ENCODE data around the gene SCRT2.
"Not testable (repeated sequence)": the region's sequence is repeated elsewhere in the genome, so short reads cannot be mapped to it uniquely, and the experiment has no call there.

SCRT2 gene

GRCh38 chr20:699811-700338 lies 24.3 kb upstream of the SCRT2 start:
- DNase-seq: no peak

GRCh38 chr20:699342-699741 lies 23.7 kb upstream of the SCRT2 start:
- no peak for DNase-seq

GRCh38 chr20:698276-698675 lies 22.7 kb upstream of the SCRT2 start:
- no peak for DNase-seq

GRCh38 chr20:697826-698225 lies 22.2 kb upstream of the SCRT2 start:
- no peak for DNase-seq

DNA sequence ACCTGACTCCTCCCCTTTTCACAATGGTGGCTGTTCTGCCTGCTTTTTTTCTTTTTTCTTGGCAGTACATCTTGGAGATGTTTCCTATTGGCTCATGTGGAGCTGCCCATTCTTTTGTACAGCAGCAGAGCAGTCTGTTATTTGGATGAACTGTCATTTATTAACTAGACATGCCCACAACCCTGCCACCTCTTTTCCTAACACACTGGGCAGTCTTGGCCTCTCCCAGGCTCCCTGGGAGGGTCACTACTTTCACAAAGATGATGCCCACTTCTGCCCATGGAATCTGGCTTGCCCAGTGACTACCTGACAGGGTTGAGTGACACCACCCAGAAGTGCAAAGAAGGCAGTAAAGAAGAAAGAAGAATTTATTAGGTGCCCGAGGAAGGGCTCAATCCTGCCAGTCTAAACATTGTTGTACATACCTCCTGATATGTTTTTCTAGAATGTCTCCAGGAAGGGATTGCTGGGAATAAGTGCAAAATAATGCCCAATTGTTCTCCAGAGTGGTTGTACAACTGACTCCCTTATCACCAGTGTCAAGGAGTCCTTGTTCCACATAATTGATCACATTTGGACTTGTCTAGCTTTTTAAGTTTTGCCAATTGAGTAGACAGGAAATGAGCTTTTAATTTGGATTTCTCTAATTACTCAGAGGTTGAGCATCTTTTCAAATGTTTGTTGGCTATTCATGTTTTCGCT lies 19.7 kb upstream of the SCRT2 start:
- no peak for DNase-seq

DNA sequence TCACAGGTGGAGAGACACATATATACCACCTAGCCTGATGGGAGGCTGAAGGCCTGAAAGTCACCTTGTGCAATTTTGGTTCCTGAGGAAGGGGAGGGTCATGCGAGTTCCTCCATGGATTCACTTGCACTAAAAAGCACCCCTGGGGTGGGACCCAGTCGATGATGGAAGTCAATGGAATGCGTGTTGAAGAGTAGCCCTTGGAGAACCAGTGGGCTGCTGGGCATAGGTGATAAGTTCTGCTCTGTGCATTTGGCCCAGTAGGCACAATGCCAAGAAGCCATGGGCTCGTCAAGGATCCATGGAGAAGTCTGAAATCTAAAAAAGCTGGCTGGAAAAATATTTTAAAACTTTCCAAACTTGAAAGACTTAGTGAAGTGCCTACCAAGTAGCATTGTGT lies 18.9 kb upstream of the SCRT2 start:
- no peak for DNase-seq

DNA sequence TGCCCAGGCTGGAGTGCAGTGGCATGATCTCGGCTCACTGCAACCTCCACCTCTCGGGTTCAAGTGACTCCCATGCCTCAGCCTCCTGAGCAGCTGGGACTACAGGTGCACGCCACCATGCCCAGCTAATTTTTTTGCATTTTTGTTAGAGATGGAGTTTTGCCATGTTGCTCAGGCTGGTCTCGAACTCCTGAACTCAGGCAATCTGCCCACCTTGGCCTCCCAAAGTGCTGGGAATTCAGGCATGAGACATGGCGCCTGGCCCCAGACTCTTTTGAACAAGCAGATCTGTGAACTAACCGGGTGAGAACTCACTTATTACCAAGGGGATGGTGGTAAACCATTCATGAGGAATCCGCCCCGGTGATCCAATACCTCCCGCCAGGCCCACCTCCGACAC lies 18.2 kb upstream of the SCRT2 start:
- DNase-seq: not testable (repeated sequence)

DNA sequence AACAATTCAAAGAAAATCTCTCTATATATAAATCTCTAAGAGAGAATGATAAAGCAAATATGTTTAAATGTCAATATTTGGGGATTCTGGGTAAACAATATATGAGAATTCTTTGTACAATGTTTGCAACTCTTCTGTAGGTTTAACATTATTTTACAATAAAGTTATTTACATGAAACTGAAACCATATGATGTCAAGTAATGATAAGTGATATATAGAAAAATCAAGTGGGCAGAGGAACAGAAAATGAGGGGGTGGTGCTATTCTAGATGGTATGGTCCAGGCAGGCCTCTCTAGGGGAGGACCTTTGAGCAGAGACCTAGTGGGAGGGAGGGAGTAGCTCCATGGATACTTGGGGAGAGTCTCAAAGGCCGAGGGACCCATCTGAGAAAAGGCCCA lies 16.4 kb upstream of the SCRT2 start:
- DNase-seq: no peak

DNA sequence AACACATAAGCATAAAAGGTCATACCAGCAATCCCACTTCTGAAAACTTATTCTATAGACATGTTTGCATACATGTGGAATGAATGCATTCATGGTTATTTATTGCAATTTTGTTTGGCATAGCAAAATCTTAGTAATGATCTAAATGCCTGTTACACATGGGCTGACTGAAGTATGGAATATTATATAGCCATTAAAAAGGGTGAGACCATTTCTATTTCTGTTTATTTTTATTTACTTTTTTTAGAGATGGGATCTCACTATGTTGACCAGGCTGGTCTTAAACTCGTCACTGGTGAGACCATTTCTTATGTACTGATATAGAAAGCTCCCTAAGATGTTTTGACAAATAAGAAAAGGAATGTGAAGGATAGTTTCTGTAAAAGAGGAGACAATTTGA lies 14.3 kb upstream of the SCRT2 start:
- no peak for DNase-seq

DNA sequence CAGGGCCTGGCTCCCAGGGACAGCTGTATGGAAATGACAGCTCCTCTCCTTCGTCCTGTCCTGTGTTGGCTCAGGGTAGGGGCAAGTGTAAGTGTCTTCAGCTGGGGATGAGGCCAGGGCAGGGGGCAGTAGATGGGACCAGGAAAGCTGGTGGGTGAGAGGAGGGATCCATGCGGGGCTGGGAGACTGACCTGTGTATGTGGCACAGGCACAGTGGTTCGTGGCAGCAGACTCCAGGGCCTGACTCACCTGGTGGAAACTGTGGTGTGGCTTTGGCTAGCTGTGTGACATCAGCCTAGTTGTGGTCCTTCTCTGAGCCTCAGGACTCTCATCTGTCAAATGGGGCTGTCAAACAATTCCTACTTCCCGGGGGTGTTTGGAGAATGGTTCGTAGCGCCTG lies 13.7 kb upstream of the SCRT2 start:
- no peak for DNase-seq

DNA sequence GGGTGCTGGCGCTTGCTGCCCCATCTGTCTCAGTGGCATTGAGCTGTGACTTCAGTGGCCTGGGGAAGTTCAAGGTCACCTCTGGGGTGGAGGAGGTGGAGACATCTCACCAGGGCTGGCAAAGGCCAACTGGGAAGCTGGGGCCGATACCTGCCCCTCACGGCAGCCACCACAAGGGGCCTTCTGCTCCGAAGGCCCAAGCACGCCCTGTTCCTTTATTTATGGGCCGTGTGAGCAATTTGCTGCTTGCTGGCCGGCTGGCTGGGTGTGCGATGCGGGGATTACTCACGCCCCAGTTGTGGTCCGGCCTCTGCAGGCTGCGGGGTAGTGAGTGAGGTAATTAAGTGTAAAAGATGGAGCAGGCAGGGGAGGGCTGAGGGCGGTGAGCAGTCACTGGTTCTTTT lies 13.2 kb upstream of the SCRT2 start:
- DNase-seq: no peak

GRCh38 chr20:687468-688203 lies 12.0 kb upstream of the SCRT2 start:
- DNase-seq: no peak

DNA sequence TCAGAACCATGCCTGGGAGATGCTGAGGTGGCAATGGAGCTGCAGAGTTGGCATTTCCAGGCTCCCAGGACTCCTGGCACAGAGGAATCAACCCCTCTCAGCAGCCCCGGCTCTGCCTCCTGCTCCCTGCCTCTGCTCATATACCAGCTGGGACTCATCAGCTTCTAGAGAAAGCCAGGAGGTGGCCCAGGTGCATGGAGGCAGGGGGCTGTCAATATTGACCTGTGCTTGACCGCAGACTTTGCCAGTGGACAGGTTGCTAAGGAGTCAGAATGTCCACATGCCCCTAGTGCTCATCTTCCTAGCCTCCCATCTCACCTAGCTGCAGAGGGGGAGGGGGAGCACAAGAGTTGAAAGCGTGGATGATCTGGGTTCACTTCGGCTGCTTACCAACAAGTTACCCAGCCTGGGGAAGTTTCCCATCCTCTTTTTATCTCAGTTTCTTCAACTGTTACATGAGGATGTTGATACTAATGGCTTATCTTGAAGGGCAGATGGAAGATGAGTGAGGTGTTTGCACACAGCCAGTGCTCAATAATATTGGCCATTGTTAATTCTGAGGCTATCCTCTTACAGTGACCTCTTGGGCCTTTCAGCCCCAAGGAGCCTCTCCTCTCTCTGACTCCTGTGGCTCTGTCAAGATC lies 9.2 kb upstream of the SCRT2 start:
- no peak for DNase-seq

DNA sequence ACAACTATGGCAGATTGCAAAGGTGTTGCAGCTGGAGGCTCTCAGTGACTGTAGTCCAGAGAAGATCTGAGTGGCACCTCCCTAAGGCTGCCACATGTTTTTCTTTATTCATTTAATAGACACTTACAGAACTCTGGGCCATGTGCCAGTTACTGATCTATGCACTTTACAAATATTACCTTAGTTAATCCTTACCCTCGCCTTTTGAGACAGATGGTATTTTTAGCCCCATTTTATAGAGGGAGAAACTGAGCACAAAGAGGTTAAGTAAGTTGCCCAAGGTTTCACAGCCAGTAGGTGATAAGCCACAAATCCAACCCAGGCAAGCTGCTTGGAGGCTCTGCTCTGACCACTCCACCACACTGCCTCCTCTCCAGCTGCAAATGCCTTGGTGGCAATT lies 6.5 kb upstream of the SCRT2 start:
- no peak for DNase-seq

DNA sequence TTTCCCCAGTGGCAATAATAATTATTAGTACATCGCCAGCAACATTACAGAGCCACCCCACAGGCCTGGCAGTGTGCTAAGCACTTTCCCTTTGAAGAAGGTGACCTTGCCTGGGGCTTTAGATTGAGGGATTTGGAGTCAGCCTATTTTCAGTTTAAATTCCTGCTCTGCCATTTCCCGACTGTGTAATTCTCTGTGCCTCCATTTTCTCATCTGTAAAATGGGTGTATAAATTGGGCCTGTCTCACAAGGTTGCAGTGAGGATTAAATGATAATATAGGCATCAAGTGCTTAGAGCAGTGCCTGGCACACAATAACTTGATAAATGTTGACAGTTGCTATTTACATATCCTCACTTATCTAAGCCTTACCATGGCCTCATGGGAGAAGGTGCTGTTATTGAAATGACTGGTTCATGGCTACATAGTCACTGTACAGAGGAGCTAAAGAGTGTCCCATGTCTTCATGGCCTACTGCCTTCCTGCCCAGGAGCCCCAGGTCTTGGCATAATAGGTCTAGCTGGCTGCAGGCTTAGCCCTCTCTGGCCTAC lies 5.1 kb upstream of the SCRT2 start:
- DNase-seq: no peak

DNA sequence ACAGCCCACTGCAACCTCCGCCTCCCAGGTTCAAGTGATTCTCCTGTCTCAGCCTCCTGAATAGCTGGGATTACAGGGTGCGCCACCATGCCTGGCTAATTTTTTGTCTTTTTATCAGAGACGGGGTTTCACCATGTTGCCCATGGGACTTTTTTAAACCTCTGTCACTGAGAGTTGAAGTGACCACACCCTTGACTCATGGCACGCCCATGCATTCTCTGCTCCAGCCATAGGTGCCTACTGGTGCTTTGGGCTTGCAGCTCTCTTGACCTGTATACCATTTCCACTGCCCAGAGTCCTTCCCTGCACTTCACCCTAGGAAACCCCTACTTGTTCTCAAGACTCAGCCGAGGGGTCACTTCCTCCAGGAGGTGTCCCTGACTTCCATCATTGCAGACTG lies 2.4 kb upstream of the SCRT2 start:
- DNase-seq: no peak

- no peak for DNase-seq
Measured at GRCh38 chr20:676967-677366, 1.4 kb upstream of the SCRT2 start.

GRCh38 chr20:676315-676937 lies 824 bp upstream of the SCRT2 start:
- DNase-seq: no peak

DNA sequence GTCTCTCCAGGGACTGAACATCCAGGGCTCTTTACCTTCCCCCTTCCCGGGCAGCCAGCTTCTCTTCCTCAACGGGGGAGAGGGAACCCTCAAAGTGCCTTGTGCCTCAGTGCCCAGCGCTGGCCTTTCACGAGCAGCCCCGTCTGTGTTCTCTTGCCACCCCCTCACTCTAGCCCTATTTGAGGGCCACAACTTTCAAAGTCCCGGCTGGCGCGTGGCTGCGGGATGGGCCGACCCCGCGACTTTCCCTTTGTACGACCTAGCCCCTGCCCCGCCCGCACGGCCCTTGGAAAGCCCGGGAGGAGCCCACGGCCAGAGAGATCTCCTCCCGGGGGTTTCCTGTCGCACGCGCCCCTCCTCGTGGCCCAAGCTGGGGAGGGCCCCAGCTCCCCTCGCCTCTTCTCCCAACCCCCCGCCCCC lies 559 bp downstream of the SCRT2 start:
- DNase-seq: no peak

- no peak for DNase-seq
Measured at GRCh38 chr20:673603-674001, 2.0 kb downstream of the SCRT2 start.

GRCh38 chr20:672963-673602 lies 2.5 kb downstream of the SCRT2 start:
- DNase-seq: no peak

GRCh38 chr20:671252-672030 lies 4.2 kb downstream of the SCRT2 start:
- no peak for DNase-seq

All from CD4-positive, alpha-beta T cell treated with Interleukin-17A for 1 hour (primary cell).